NK-92 (cell line): ENCODE measurements around the gene DENND2D.

Experiments used
- DNase-seq: peaks from one replicate; lab custom pipeline; 2025; ENCODE audit not compliant: unreplicated experiment; lab: John Stamatoyannopoulos, UW

DENND2D gene, protein sequence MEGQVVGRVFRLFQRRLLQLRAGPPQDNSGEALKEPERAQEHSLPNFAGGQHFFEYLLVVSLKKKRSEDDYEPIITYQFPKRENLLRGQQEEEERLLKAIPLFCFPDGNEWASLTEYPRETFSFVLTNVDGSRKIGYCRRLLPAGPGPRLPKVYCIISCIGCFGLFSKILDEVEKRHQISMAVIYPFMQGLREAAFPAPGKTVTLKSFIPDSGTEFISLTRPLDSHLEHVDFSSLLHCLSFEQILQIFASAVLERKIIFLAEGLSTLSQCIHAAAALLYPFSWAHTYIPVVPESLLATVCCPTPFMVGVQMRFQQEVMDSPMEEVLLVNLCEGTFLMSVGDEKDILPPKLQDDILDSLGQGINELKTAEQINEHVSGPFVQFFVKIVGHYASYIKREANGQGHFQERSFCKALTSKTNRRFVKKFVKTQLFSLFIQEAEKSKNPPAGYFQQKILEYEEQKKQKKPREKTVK

GRCh38 chr1:111199881-111200801, at the start of gene DENND2D:
TSS of gene DENND2D (minus strand) at chr1:111200646. CDS start at chr1:111200459, 187 bp downstream.
- DNase-seq = no peak

DNA sequence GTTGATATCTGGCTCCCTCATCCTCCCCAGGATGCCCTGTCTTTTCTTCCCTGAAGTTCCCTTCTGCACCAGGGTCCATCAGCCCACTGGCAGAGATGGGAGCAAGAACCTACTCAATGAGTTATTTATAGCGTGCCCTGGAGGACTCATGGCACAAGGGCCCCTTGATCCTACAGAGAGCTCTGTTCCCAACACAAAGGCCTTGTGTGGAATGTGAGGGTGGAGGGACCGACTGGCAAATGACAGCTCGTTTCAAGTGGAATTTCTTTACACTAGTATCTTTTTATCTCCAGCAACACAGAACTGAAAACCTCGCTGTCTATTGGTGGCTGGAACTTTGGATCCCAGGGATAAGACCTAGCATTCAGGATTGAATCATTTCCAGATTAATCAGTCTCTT, 49.5 kb upstream of the DENND2D start:
- DNase-seq = no peak

GRCh38 chr1:111247125-111247838, 46.8 kb upstream of the DENND2D start:
- no peak for DNase-seq

DNA sequence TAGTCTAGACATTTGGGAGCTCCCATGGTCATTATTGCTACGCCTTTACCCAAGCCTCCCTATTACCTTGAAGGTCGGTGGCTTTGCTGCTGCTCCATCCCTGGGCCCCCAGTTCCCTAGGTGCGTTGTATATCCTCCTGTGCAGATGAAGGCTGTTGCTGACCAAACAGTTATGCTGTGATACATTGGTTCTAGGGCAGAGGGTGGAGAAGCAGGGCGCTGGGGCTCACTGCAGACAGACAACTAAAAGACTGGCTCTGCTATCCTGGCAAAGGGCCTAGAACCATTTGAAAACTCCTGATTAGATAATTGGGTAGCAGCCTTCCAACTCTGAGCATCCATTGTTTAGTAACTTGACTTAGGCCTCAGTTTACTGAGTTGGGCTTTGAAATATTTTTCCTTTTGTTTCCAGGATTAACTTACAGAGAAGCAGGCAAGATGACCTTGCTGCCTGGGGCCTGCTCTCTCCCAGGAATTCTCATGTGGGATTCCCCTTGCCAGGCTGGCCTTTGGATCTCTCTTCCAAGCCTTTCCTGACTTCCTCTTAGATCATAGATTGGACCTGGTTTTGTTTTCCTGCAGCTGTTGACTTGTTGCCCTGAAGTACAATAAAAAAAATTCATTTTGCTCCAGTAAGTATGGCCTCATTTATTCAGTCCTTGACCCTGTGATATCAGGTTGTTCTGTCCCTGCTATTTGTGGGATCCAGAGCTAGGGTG, 42.5 kb upstream of the DENND2D start:
- DNase-seq = no peak

DNA sequence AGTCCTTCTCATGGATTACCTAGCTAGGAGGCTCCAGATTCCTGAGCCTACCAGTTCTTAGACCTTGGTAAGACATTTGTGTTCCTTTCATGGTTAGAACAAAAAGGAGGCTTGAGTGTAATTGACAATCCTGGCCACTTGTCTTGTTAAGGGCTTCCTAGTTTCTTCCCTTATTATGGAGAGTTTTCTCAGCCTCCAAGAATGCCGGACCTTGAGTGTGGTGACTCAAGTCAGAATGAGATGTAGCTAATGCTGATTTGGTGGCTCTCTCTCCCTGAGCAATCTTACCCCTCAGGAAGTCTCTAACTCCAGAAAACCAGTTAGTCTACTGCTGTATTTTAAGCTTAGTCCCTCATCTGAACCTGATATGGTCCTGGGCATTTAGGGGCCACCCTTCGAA, 41.4 kb upstream of the DENND2D start:
- DNase-seq = no peak

- no peak for DNase-seq
These were observed 37.8 kb upstream of the DENND2D start for GRCh38 chr1:111238056-111238795.

- no peak for DNase-seq
These were observed 36.4 kb upstream of the DENND2D start for GRCh38 chr1:111236806-111237205.

DNA sequence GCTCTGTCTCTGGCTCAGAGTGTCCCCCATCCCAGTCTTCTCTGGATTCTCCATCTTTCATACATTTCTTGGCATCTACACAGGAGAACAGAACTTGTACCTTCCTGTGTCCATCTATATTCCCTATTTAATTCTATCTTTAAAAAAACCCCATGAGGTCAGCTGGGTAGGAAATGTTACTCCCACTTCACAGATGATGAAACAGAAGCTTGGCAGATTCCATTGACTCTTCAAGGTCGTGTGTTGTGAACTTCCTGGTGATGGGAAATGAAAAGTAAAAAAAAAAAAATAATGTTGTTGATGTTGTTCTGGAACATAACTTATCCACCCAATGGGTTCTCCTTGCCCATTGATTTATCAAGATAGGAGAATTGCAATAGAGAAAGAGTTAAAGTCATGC, 35.9 kb upstream of the DENND2D start:
- DNase-seq = no peak

DNA sequence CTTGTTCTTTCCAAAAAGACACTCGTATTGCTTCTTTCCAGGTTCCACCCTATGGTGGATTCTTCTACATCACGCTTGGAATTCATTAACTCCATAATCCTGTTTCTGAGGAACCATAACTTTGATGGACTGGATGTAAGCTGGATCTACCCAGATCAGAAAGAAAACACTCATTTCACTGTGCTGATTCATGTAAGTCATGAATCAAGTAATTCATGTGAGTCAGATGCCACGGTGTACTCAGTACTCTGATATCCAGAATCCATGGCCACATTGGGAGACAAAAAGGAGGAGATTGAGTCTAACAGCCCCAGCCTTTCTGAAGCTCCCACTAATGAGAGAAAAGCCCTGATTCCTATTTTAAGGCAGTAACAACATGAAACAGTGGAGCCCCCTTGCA, 34.4 kb upstream of the DENND2D start:
- no peak for DNase-seq

GRCh38 chr1:111234258-111234657, 33.8 kb upstream of the DENND2D start:
- DNase-seq = no peak

DNA sequence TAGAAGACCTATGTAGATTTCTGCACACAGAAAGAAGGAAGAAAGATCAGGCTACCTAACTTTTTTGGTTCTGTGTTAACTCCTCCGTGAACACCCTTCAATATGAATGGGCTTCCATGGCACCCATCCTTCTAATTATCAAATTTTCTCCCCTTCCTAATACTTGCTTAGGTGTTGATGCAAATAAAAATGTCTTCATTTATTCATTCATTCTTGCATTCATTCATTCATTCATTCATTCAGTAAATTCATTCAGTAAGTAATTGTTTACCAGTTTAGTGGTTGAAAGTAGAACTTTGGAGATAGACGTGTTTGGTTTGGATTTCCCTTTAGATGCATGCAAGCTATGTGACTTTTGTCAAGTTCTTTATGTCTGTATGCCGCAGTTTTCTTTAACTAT, 31.7 kb upstream of the DENND2D start:
- no peak for DNase-seq

DNA sequence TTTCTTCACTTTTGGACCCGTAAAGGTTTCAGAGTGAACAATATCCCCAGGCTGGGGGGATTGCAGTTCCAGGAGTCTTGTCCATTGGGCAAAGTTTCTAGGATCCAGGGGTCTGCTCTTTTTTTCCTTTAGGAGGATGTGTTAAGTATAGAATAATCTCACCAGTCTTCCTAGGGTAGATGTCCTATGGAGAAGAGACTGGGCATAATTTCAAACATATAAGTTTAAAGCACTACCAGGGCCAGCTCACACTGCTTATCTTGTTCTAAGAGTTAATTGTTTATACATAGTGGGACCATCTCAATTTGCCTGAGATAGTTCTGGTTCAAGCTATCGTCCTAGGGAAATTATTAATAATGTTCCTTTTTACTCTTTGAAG, 28.3 kb upstream of the DENND2D start:
- no peak for DNase-seq

DNA sequence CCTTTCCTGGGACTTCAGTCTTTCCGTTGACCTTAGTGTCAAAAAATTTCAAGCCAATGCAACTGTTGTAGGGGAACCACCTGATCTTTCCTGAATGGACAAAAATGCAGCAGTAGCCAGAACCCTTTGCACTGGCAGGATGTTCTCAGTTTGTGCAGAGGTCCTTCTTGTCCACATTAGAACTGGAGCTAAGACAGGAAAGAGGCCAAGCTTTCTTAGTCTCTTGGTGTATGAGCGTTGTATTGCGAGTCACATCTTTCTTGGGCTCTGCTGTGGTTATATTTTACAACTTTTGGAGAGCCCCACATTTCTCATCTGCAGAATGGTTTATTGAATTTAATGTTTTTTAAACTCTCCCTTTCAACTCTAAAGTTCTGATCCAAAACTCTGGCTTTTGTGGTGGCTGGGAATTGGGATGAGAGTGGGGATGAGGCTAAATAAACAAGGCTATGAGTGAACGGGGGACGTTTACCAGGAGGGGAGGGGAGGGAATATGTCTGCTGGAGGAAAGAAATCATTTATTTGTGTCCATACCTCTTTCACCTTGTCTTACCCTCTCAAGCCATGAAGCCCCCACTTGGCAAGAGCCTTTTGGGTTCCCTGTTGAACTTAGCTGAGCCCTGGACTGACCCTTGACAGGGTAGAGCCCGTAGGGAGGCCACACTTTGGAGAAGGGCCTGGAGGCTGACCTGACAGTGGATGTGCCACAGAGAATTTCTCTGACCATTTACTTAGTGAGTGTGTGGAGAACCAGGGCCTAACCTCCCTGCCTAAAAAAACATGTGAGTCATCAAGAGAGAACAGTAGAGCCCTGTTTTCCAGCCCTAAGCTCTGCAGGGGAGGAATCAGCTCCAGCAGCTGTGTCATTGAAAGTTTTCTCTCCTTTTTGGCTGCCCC, 27.7 kb upstream of the DENND2D start:
- no peak for DNase-seq

DNA sequence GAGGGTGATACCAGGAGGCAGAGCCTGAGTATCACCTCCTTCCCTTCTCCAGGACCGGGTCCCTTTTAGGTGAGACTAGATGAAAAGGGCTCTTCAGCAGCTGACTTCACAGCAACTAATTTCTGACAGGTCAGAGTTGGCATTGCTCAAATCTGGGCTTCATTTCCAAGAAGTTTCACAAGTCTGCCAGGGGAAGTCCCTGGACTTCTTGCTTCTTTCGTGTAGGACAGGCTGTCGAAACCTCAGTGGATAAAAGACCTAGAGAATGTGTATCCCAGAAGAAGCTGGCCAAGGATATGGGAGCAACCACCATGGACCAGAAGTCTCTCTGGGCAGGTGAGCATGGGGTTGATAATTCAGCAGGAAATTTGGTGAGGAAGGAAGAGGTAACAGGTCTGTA, 27.0 kb upstream of the DENND2D start, which contains the start of gene CHI3L2:
TSS of gene CHI3L2 (plus strand) at position 280 of the 400 bp plus-strand sequence. CDS start at position 297, 17 bp downstream.
- DNase-seq = no peak

DNA sequence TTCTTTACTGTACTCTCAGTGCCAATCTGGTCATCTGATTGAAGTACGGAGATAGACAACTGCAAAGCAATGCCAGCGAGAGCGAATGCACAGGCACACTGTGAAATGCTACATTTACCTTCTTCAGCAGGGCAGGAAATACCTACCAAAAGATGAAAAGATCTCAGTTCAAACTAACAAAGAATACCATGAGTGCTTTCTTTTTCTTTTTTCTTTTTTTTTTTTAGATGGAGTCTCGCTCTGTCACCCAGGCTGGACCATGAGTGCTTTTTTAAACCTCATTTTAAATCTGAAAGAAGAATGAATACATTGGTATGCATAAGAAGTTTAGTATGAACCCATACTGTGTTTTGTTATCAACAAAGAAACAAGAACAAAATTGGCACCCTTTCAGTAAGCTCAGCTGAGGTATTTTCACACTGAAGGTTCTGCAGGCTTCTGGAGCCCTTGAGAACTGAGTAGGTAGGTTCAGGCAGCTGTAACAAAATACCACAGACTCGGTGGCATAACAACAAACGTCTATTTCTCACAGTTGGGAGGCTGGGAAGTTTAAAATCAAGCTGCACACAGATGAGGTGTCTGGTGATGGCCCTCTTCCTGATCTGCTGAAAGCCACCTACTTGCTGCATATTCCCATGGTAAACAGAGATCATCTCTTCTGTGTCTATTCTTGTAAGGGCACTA, 25.4 kb upstream of the DENND2D start:
- no peak for DNase-seq

GRCh38 chr1:111225091-111225490, 24.6 kb upstream of the DENND2D start:
- no peak for DNase-seq

DNA sequence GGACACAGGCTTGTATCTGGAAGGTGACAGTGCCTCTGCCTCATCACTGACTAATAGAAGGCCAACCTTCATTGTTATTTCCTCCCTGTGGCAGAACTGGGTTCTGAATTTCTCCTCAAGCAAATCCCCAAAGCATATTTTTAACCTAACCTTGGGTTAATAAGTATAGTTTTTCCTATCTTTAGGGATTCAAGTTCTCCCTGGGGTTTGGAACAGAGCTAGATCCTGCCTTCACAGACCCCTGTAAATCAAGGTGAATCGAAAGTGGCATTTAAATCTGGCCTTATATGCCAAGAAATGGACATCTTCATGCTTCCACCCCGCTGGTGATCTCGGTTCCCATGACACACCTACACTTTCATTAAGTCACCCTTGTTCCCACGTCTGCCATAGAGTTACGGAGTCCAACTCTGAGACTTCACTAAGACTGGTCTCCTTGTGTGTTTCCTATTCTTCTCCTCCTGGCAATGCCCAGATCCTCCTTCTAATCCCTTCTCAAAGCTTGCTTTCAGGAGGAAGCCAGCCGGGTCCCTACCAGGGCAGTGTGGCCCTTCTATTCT, 22.8 kb upstream of the DENND2D start:
- DNase-seq = no peak
